HG03095 (cell line): Measurements from ENCODE around the gene DISC1.

Experiments used
- ATAC-seq: cut with Tn5 transposase; IDR thresholded peaks from one replicate; pipeline ENCODE4 v1.9.1; 2021; ENCODE audit warnings: moderate library complexity; ENCODE audit not compliant: unreplicated experiment

The DISC1 gene

GRCh38 chr1:232018231-232019025, 391.8 kb downstream of the DISC1 start:
- ATAC-seq: no peak

GRCh38 chr1:232019026-232019340, 392.4 kb downstream of the DISC1 start:
- no peak for ATAC-seq

- ATAC-seq: no peak
These were observed 393.8 kb downstream of the DISC1 start for GRCh38 chr1:232020352-232020751.

GRCh38 chr1:232029315-232029714, 402.7 kb downstream of the DISC1 start:
- ATAC-seq: no peak

- ATAC-seq: no peak
These were observed 404.6 kb downstream of the DISC1 start for GRCh38 chr1:232031156-232031555.

- no peak for ATAC-seq
These were observed 406.7 kb downstream of the DISC1 start for GRCh38 chr1:232033285-232033684.

GRCh38 chr1:232034556-232034955, 408.0 kb downstream of the DISC1 start:
- no peak for ATAC-seq

- ATAC-seq: no peak
These were observed 409.8 kb downstream of the DISC1 start for GRCh38 chr1:232036181-232036933.

- no peak for ATAC-seq
These were observed 411.3 kb downstream of the DISC1 start for GRCh38 chr1:232037774-232038388.

GRCh38 chr1:232038706-232039677, 412.4 kb downstream of the DISC1 start:
- ATAC-seq: no peak

- ATAC-seq: no peak
These were observed 413.7 kb downstream of the DISC1 start for GRCh38 chr1:232040260-232040659.

- ATAC-seq: no peak
These were observed 418.1 kb downstream of the DISC1 start for GRCh38 chr1:232044728-232045127.

- no peak for ATAC-seq
These were observed 418.8 kb downstream of the DISC1 start for GRCh38 chr1:232045139-232045994.

GRCh38 chr1:232046451-232047306, 420.1 kb downstream of the DISC1 start:
- no peak for ATAC-seq

- no peak for ATAC-seq
These were observed 420.9 kb downstream of the DISC1 start for GRCh38 chr1:232047473-232047872.

GRCh38 chr1:232048481-232048880, 421.9 kb downstream of the DISC1 start:
- no peak for ATAC-seq

- ATAC-seq: no peak
These were observed 422.7 kb downstream of the DISC1 start for GRCh38 chr1:232049335-232049734.

GRCh38 chr1:232057217-232057895, 430.8 kb downstream of the DISC1 start:
- ATAC-seq: no peak
